ENCODE measurements around the gene LGALS16. TPM values are rescaled to one million over a fixed set of nuclear protein-coding genes. Genes with fewer than 3 reads are reported as not detected.

Gene LGALS16
- total and polyA plus RNA-seq, 2 donors (not counting 3 experiments of a cell fraction or from before 2014, with no cell fraction given) = not detected

GRCh38 chr19:39696387-39696786 lies 40.7 kb downstream of the LGALS16 start:
- H3K79me2 ChIP-seq (ENCODE audit: control insufficient read depth, insufficient read depth, low read length) = no peaks in the 10 kb centered on the region
- dilution Hi-C loops (cut with MboI; ENCODE audit: extremely low pct_ligation_motif_present, low sequenced_read_pairs) (no loop called here), intact Hi-C loops (cut with micrococcal nuclease) (no loop called here)
- FAIRE-seq = no peak
- H3K9ac ChIP-seq (replicated peaks; ENCODE audit: extremely low read depth, insufficient read depth, low read length) = no peak overlapping the region
- TF ChIP-seq GATA2 (IDR thresholded peaks at IDR 0.05; ENCODE audit: insufficient read depth, insufficient read length, low read depth, low read length) = no peak
- no peak for TF ChIP-seq FOS (IDR thresholded peaks at IDR 0.05; ENCODE audit: borderline replicate concordance, insufficient read depth, low read length)
- no peak for TF ChIP-seq MAX (IDR thresholded peaks at IDR 0.05; ENCODE audit: insufficient read depth, insufficient read length)
- no peak for TF ChIP-seq EZH2 (IDR thresholded peaks at IDR 0.05; ENCODE audit: borderline replicate concordance, low read depth, low read length, severe bottlenecking)
- H3K4me3 ChIP-seq (replicated peaks in 1 of 3; ENCODE audit: insufficient read depth in 1 of 3, low read depth in 1 of 3, low read length in 3 of 3) = no peak overlapping the region
- no TSS peak for BruUV-seq (replicated peaks)
- H2AFZ ChIP-seq (ENCODE audit: low read depth, low read length) = no peak overlapping the region
- no peaks in the 10 kb centered on the region for H3K4me1 ChIP-seq (ENCODE audit: control insufficient read depth, extremely low read depth, insufficient read depth, low read length)
- no peaks in the 10 kb centered on the region for H4K20me1 ChIP-seq (replicated peaks; ENCODE audit: control insufficient read depth, extremely low read depth, insufficient read depth, low read length)
- DNase-seq (ENCODE audit: low read depth, low spot score) = no peak
- no peak overlapping the region for H3K4me2 ChIP-seq (ENCODE audit: insufficient read depth, low read length)
- H3K36me3 ChIP-seq (ENCODE audit: control insufficient read depth in 2 of 2, extremely low read depth in 1 of 2, insufficient read depth in 2 of 2, low read length in 2 of 2) = no peaks in the 10 kb centered on the region
- H3K27me3 ChIP-seq (ENCODE audit: control insufficient read depth in 2 of 2, insufficient read depth in 2 of 2, low read length in 2 of 2) = peaks cover 0 to 3% of the 10 kb centered on the region in 2 experiments
- no peaks in the 10 kb centered on the region for H3K9me1 ChIP-seq (replicated peaks; ENCODE audit: control insufficient read depth, extremely low read depth, insufficient read depth, low read length)
- no peaks in the 10 kb centered on the region for H3K9me3 ChIP-seq (replicated peaks; ENCODE audit: control insufficient read depth, insufficient read depth, low read length)
- POLR2A ChIA-PET = no interaction called here
- CTCF ChIA-PET = no interaction called here
- H3K27ac ChIP-seq (ENCODE audit: insufficient read depth, low read depth, low read length) = no peak overlapping the region

- ChIA-PET POLR2A (no interaction called here), CTCF (interaction anchor here (0.8 kb wide), 1 partner anchor 9 kb away, joined by 3 read pairs; no protein-coding TSS in a partner anchor)
- no peaks in the 10 kb centered on the region for H3K79me2 ChIP-seq (ENCODE audit: control insufficient read depth, insufficient read depth, low read length)
- no peaks in the 10 kb centered on the region for H4K20me1 ChIP-seq (replicated peaks; ENCODE audit: control insufficient read depth, extremely low read depth, insufficient read depth, low read length)
- no peak overlapping the region for H3K9ac ChIP-seq (replicated peaks; ENCODE audit: extremely low read depth, insufficient read depth, low read length)
- intact Hi-C loops (cut with micrococcal nuclease) (no loop called here), dilution Hi-C loops (cut with MboI; ENCODE audit: extremely low pct_ligation_motif_present, low sequenced_read_pairs) (no loop called here)
- H3K27me3 ChIP-seq (ENCODE audit: control insufficient read depth in 2 of 2, insufficient read depth in 2 of 2, low read length in 2 of 2) = peaks cover 0 to 3% of the 10 kb centered on the region in 2 experiments
- no peak for TF ChIP-seq GATA2 (IDR thresholded peaks at IDR 0.05; ENCODE audit: insufficient read depth, insufficient read length, low read depth, low read length)
- H3K36me3 ChIP-seq (ENCODE audit: control insufficient read depth in 2 of 2, extremely low read depth in 1 of 2, insufficient read depth in 2 of 2, low read length in 2 of 2) = no peaks in the 10 kb centered on the region
- no peaks in the 10 kb centered on the region for H3K9me1 ChIP-seq (replicated peaks; ENCODE audit: control insufficient read depth, extremely low read depth, insufficient read depth, low read length)
- H3K9me3 ChIP-seq (replicated peaks; ENCODE audit: control insufficient read depth, insufficient read depth, low read length) = no peaks in the 10 kb centered on the region
- no TSS peak for BruUV-seq (replicated peaks)
- no peaks in the 10 kb centered on the region for H3K4me1 ChIP-seq (ENCODE audit: control insufficient read depth, extremely low read depth, insufficient read depth, low read length)
- FAIRE-seq = no peak
- H3K27ac ChIP-seq (ENCODE audit: insufficient read depth, low read depth, low read length) = no peak overlapping the region
- H2AFZ ChIP-seq (ENCODE audit: low read depth, low read length) = no peak overlapping the region
- no peak for DNase-seq (ENCODE audit: low read depth, low spot score)
- H3K4me2 ChIP-seq (ENCODE audit: insufficient read depth, low read length) = no peak overlapping the region
- no peak overlapping the region for H3K4me3 ChIP-seq (replicated peaks in 1 of 3; ENCODE audit: insufficient read depth in 1 of 3, low read depth in 1 of 3, low read length in 3 of 3)
Measured at GRCh38 chr19:39698535-39698934, 42.8 kb downstream of the LGALS16 start.

Data from endothelial cell of umbilical vein (primary cell).